CD4-positive, alpha-beta T cell (primary cell): ENCODE measurements around the gene SEC31A. TPM values are rescaled to one million over a fixed set of nuclear protein-coding genes. Genes with fewer than 3 reads are reported as not detected.
A peak's percentile ranks its signal among the peaks of the same experiment; 100 is the strongest.

Experiments used
- ATAC-seq: fragments of 200-7000 bp; cut with Tn5 transposase; one replicate; pipeline ENCODE4 v1.10.0; 2022; ENCODE audit warnings: mild to moderate bottlenecking; ENCODE audit not compliant: poor library complexity
- CTCF ChIA-PET: fragments of 350-600 bp; sonication (Branson Sonifier 250); formaldehyde crosslinking; loops from one replicate; lab custom pipeline; 2021; ENCODE audit warnings: antibody characterized with exemption, inconsistent platforms; lab: Charles Lee
- POLR2A ChIA-PET: fragments of 350-600 bp; sonication (Branson Sonifier 250); formaldehyde crosslinking; loops from one replicate; lab custom pipeline; 2021; ENCODE audit warnings: antibody characterized with exemption, inconsistent platforms; lab: Charles Lee
- DNase-seq, 14 experiments: peaks; one replicate each; pipeline ENCODE4 v3.0.0-alpha.2; 2013 to 2020; ENCODE audit warnings: mixed read lengths in 2 of 14
- H3K27ac ChIP-seq, 2 donors: one replicate each; pipeline versions ENCODE4 v1.5.1 to v1.7.0; 2013; ENCODE audit warnings: low read length in 2 of 2, low read depth in 1 of 2, mild to moderate bottlenecking in 1 of 2
- H3K27me3 ChIP-seq, 2 experiments: 1 replicate in 1 of 2; 2 replicates in 1 of 2; pipeline versions ENCODE4 v1.6.1 to v1.7.0; 2013; ENCODE audit warnings: low read length in 2 of 2, control low read depth in 1 of 2, mild to moderate bottlenecking in 1 of 2, moderate library complexity in 1 of 2; ENCODE audit not compliant: insufficient read depth in 2 of 2, control insufficient read depth in 1 of 2
- H3K36me3 ChIP-seq: one replicate; pipeline ENCODE4 v1.6.1; 2013; ENCODE audit warnings: low read length, control low read depth; ENCODE audit not compliant: insufficient read depth
- H3K4me1 ChIP-seq: one replicate; pipeline ENCODE4 v1.6.1; 2013; ENCODE audit warnings: low read length, control low read depth; ENCODE audit not compliant: insufficient read depth
- H3K4me3 ChIP-seq: one replicate; pipeline ENCODE4 v1.5.1; 2013; ENCODE audit warnings: mild to moderate bottlenecking, low read length, moderate library complexity
- H3K9me3 ChIP-seq, 2 experiments: 1 replicate in 1 of 2; 2 replicates in 1 of 2; pipeline versions ENCODE4 v1.6.1 to v1.7.0; 2013; ENCODE audit warnings: low read length in 2 of 2, mild to moderate bottlenecking in 2 of 2, control low read depth in 1 of 2, moderate library complexity in 1 of 2; ENCODE audit not compliant: control insufficient read depth in 1 of 2, insufficient read depth in 1 of 2
- H3K27ac Mint-ChIP-seq: one replicate; pipeline ENCODE4 v1.8.0; 2020; ENCODE audit warnings: mixed read lengths
- H3K27me3 Mint-ChIP-seq: one replicate; pipeline ENCODE4 v1.8.0; 2021; ENCODE audit warnings: mixed read lengths
- H3K36me3 Mint-ChIP-seq: one replicate; pipeline ENCODE4 v1.8.0; 2021; ENCODE audit warnings: low read depth, mixed read lengths
- H3K4me1 Mint-ChIP-seq: one replicate; pipeline ENCODE4 v1.8.0; 2021; ENCODE audit warnings: low read depth, mixed read lengths
- H3K4me3 Mint-ChIP-seq: one replicate; pipeline ENCODE4 v1.8.0; 2020; ENCODE audit warnings: mild to moderate bottlenecking, mixed read lengths
- H3K9me3 Mint-ChIP-seq: one replicate; pipeline ENCODE4 v1.8.0; 2020; ENCODE audit warnings: mixed read lengths
- CTCF ChIP-seq: fragments of 200-600 bp; IDR thresholded peaks from one replicate; pipeline ENCODE4 v1.8.0; 2022; ENCODE audit warnings: antibody characterized with exemption, mild to moderate bottlenecking
- intact Hi-C, 2 experiments: fragments of 100-400 bp; cut with DNase I in 1 of 2; cut with micrococcal nuclease in 1 of 2; formaldehyde crosslinking; loops; one replicate each; pipeline versions ENCODE4 v1.15.1 to v1.9.0; 2023 to 2025; cut with DNase I, micrococcal nuclease
- total RNA-seq, 174 experiments: library from RNA in 2 of 174; stranded (reverse) in 2 of 174; gene quantifications; one replicate each; pipeline ENCODE4 v1.2.3 and lab custom pipeline; 2021 to 2026

The SEC31A gene
- total RNA-seq, 2 experiments from 2014 or later: 130 to 131 TPM

- Mint-ChIP-seq H3K36me3 (peaks cover 21% of the 10 kb centered on the region), H3K27ac (no peak overlapping the region), H3K27me3 (no peaks in the 10 kb centered on the region), H3K9me3 (no peaks in the 10 kb centered on the region), H3K4me1 (peaks cover 8% of the 10 kb centered on the region), H3K4me3 (no peak overlapping the region)
- peaks cover 14% of the 10 kb centered on the region for H3K36me3 ChIP-seq
- H3K27ac ChIP-seq: peak overlapping the region; percentile 94 to 99
- no peaks in the 10 kb centered on the region for H3K27me3 ChIP-seq
- ChIA-PET CTCF (interaction anchor here (0.9 to 2.7 kb wide), 5 partner anchors 8 to 471 kb away, joined by 3 to 8 read pairs (median 3); partner anchors contain the start of gene COPS4), POLR2A (interaction anchor here (0.5 to 3.3 kb wide), 22 partner anchors 9 to 555 kb away, joined by 3 to 55 read pairs (median 6); partner anchors contain the start of genes COPS4, COQ2, HELQ and HNRNPDL)
- intact Hi-C loops: loop anchor here (1.0 to 5.0 kb wide), 8 partner anchors 9 to 557 kb away; partner anchors contain the start of genes COQ2 (in 2 of the 2), SEC31A (in 2 of the 2), COPS4 (in 1 of the 2) and ENOPH1 (in 1 of the 2)
- no peak for TF ChIP-seq CTCF
- H3K9me3 ChIP-seq: no peaks in the 10 kb centered on the region
- H3K4me1 ChIP-seq: peaks cover 11% of the 10 kb centered on the region
- peak in 2 of 14 experiments; percentile 6 to 52 for DNase-seq
- peak; percentile 1 for ATAC-seq
- H3K4me3 ChIP-seq: peak overlapping the region; percentile 72
Observed at GRCh38 chr4:82900066-82900410, 9.1 kb upstream of the SEC31A start.

- no peak overlapping the region for H3K4me3 Mint-ChIP-seq
- H3K27ac Mint-ChIP-seq: no peak overlapping the region
- H3K27me3 ChIP-seq: no peaks in the 10 kb centered on the region
- DNase-seq: peak in 1 of 14 experiments; percentile 3
- H3K4me1 Mint-ChIP-seq: peaks cover 11% of the 10 kb centered on the region
- CTCF ChIA-PET: interaction anchor here (0.8 to 2.7 kb wide), 4 partner anchors 11 to 136 kb away, joined by 3 to 8 read pairs (median 4); partner anchors contain the start of gene COPS4
- H3K9me3 ChIP-seq: no peaks in the 10 kb centered on the region
- H3K36me3 Mint-ChIP-seq: peaks cover 26% of the 10 kb centered on the region
- peaks cover 11% of the 10 kb centered on the region for H3K4me1 ChIP-seq
- H3K36me3 ChIP-seq: peaks cover 19% of the 10 kb centered on the region
- ATAC-seq: no peak
- no peaks in the 10 kb centered on the region for H3K9me3 Mint-ChIP-seq
- peak overlapping the region; percentile 94 to 99 for H3K27ac ChIP-seq
- H3K4me3 ChIP-seq: peak overlapping the region; percentile 72
- no peaks in the 10 kb centered on the region for H3K27me3 Mint-ChIP-seq
- TF ChIP-seq CTCF: no peak
- intact Hi-C loops: loop anchor here (1.0 to 10.0 kb wide), 11 partner anchors 8 to 615 kb away; partner anchors contain the start of genes COQ2 (in 2 of the 2), LIN54 (in 2 of the 2), SEC31A (in 2 of the 2) and COPS4 (in 1 of the 2)
- POLR2A ChIA-PET: interaction anchor here (0.5 to 3.3 kb wide), 16 partner anchors 9 to 470 kb away, joined by 3 to 55 read pairs (median 8); partner anchors contain the start of genes COPS4, COQ2, HNRNPDL and LIN54
Observed at GRCh38 chr4:82899374-82900065, 8.6 kb upstream of the SEC31A start.

- Histone ChIP-seq H3K36me3 (peaks cover 27% of the 10 kb centered on the region), H3K27ac (peak overlapping the region; percentile 5 to 94), H3K9me3 (no peaks in the 10 kb centered on the region), H3K4me3 (peak overlapping the region; percentile 72), H3K27me3 (no peaks in the 10 kb centered on the region), H3K4me1 (peaks cover 11% of the 10 kb centered on the region)
- no peaks in the 10 kb centered on the region for H3K27me3 Mint-ChIP-seq
- no peak overlapping the region for H3K4me3 Mint-ChIP-seq
- POLR2A ChIA-PET: interaction anchor here (1.6 to 3.3 kb wide), 8 partner anchors 8 to 470 kb away, joined by 4 to 55 read pairs (median 24); partner anchors contain the start of genes COPS4, COQ2, HNRNPDL and LIN54
- H3K9me3 Mint-ChIP-seq: no peaks in the 10 kb centered on the region
- no peak for ATAC-seq
- intact Hi-C loops: loop anchor here (2.0 to 10.0 kb wide), 4 partner anchors 36 to 614 kb away; partner anchors contain the start of gene LIN54 (in 1 of the 2)
- H3K36me3 Mint-ChIP-seq: peaks cover 35% of the 10 kb centered on the region
- H3K27ac Mint-ChIP-seq: no peak overlapping the region
- CTCF ChIA-PET: interaction anchor here (0.8 to 2.7 kb wide), 3 partner anchors 10 to 137 kb away, joined by 3 to 8 read pairs (median 4); partner anchors contain the start of gene COPS4
- DNase-seq: peak in 4 of 14 experiments; percentile 20 to 62 (median 52)
- peaks cover 14% of the 10 kb centered on the region for H3K4me1 Mint-ChIP-seq
- TF ChIP-seq CTCF: peak; percentile 68
Observed at GRCh38 chr4:82898322-82899243, 7.6 kb upstream of the SEC31A start.
